ENCODE data around the gene FOXP1.

- TF ChIP-seq PPARA (CRISPR knock-in tag; IDR thresholded peaks at IDR 0.05; ENCODE audit: borderline replicate concordance) (no peak), SNAI2 (CRISPR knock-in tag; IDR thresholded peaks at IDR 0.05) (no peak), ZFP3 (CRISPR knock-in tag; IDR thresholded peaks at IDR 0.05) (no peak), TOX (CRISPR knock-in tag; IDR thresholded peaks at IDR 0.05; ENCODE audit: borderline replicate concordance) (no peak), OSR1 (CRISPR knock-in tag; IDR thresholded peaks at IDR 0.05) (no peak), ESRRG (CRISPR knock-in tag; IDR thresholded peaks at IDR 0.05) (no peak), ZNF70 (CRISPR knock-in tag; IDR thresholded peaks at IDR 0.05) (no peak), CSRNP3 (CRISPR knock-in tag; IDR thresholded peaks at IDR 0.05) (no peak), TCF4 (CRISPR knock-in tag; IDR thresholded peaks at IDR 0.05; ENCODE audit: borderline replicate concordance) (no peak), GLIS3 (CRISPR knock-in tag; IDR thresholded peaks at IDR 0.05) (no peak), ZC3H10 (CRISPR knock-in tag; IDR thresholded peaks at IDR 0.05) (no peak), ZFP30 (CRISPR knock-in tag; IDR thresholded peaks at IDR 0.05) (no peak)
Measured at GRCh38 chr3:71247221-71247957, 336.1 kb downstream of the FOXP1 start.

Data from SK-N-SH treated with all-trans-retinoic acid at 6 μM for 48 hours (cell line).